GM23248 (cell line): ENCODE data around the gene FAT2. TPM values are rescaled to one million over a fixed set of nuclear protein-coding genes. Genes with fewer than 3 reads are reported as not detected.

Experiments
- DNase-seq: peaks from one replicate; pipeline ENCODE4 v3.0.0-alpha.2; 2015
- H2AFZ ChIP-seq: fragments of 200-600 bp; sonication (generic); 2 replicates; pipeline ENCODE4 v1.6.1; 2016; ENCODE audit warnings: antibody characterized with exemption
- H3F3A ChIP-seq: fragments of 200-600 bp; sonication (generic); 2 replicates; pipeline ENCODE4 v1.6.1; 2016; ENCODE audit warnings: mild to moderate bottlenecking, antibody characterized with exemption, mixed run types; ENCODE audit not compliant: insufficient read depth
- H3K27ac ChIP-seq: fragments of 200-600 bp; sonication (generic); 2 replicates; pipeline ENCODE4 v1.5.1; 2016; ENCODE audit warnings: mild to moderate bottlenecking
- H3K27me3 ChIP-seq: fragments of 200-600 bp; sonication (generic); replicated peaks from 2 replicates; pipeline ENCODE4 v1.6.1; 2016; ENCODE audit warnings: mild to moderate bottlenecking; ENCODE audit not compliant: insufficient read depth
- H3K36me3 ChIP-seq: fragments of 200-600 bp; sonication (generic); 2 replicates; pipeline ENCODE4 v1.6.1; 2016; ENCODE audit warnings: low read depth, mild to moderate bottlenecking
- H3K4me1 ChIP-seq: fragments of 200-600 bp; sonication (generic); 2 replicates; pipeline ENCODE4 v1.6.1; 2016; ENCODE audit warnings: mild to moderate bottlenecking; ENCODE audit not compliant: insufficient read depth
- H3K4me2 ChIP-seq: fragments of 200-600 bp; sonication (generic); one replicate; pipeline ENCODE4 v1.6.1; 2016; ENCODE audit warnings: mild to moderate bottlenecking; ENCODE audit not compliant: unreplicated experiment
- H3K4me3 ChIP-seq: fragments of 200-600 bp; sonication (generic); 2 replicates; pipeline ENCODE4 v1.5.1; 2016; ENCODE audit warnings: mild to moderate bottlenecking
- H3K79me2 ChIP-seq: fragments of 200-600 bp; sonication (generic); 2 replicates; pipeline ENCODE4 v1.6.1; 2016; ENCODE audit warnings: mild to moderate bottlenecking; ENCODE audit not compliant: insufficient read depth
- H3K9ac ChIP-seq: fragments of 200-600 bp; sonication (generic); 2 replicates; pipeline ENCODE4 v1.6.1; 2016; ENCODE audit warnings: mild to moderate bottlenecking
- H3K9me2 ChIP-seq: fragments of 200-600 bp; sonication (generic); 2 replicates; pipeline ENCODE4 v1.6.1; 2016; ENCODE audit warnings: mixed run types, mild to moderate bottlenecking, moderate library complexity; ENCODE audit not compliant: insufficient read depth
- H3K9me3 ChIP-seq: fragments of 200-600 bp; sonication (generic); one replicate; pipeline ENCODE4 v1.6.1; 2017; ENCODE audit warnings: low read depth
- H4K20me1 ChIP-seq: fragments of 200-600 bp; sonication (generic); 2 replicates; pipeline ENCODE4 v1.6.0; 2016; ENCODE audit not compliant: insufficient read depth
- EZH2 ChIP-seq: fragments of 200-600 bp; sonication (generic); IDR thresholded peaks from 2 replicates; pipeline ENCODE4 v1.6.1; 2018; ENCODE audit warnings: antibody characterized with exemption, mild to moderate bottlenecking; ENCODE audit not compliant: insufficient read depth, poor library complexity, severe bottlenecking
- EZH2phosphoT487 ChIP-seq: fragments of 200-600 bp; sonication (generic); IDR thresholded peaks from 2 replicates; pipeline ENCODE4 v1.6.1; 2018; ENCODE audit warnings: antibody characterized with exemption, moderate library complexity, mild to moderate bottlenecking, low read depth; ENCODE audit not compliant: insufficient read depth
- WGBS, 2 experiments: methylation state at CpG; one replicate each; pipeline ENCODE4 v1.1.6; 2015 to 2017; ENCODE audit warnings: low lambda C conversion rate in 2 of 2, low coverage in 1 of 2; ENCODE audit errors: missing lambda C conversion rate in 2 of 2; 5-methylcytosine and 5-hydroxymethylcytosine counted together
- in situ Hi-C: fragments of 300-500 bp; cut with MboI; formaldehyde crosslinking; loops from 2 replicates; pipeline ENCODE4 v1.15.0; 2020
- polyA plus RNA-seq: library from polyadenylated mRNA; unstranded; fragments of >200 nt; fragmentation: Nextera tagmentation; extraction: Ambion mirVana; gene quantifications from 2 replicates; pipeline ENCODE4 v1.2.1, GENCODE V29; 2016
- total RNA-seq: library from RNA; depleted of rRNA; stranded (reverse); fragments of >200 nt; shearing (Covaris generic); gene quantifications from 2 replicates; pipeline ENCODE4 v1.2.3, GENCODE V29; 2014

Gene FAT2
- total and polyA plus RNA-seq, 2 experiments from 2014 or later, result not detected

DNA sequence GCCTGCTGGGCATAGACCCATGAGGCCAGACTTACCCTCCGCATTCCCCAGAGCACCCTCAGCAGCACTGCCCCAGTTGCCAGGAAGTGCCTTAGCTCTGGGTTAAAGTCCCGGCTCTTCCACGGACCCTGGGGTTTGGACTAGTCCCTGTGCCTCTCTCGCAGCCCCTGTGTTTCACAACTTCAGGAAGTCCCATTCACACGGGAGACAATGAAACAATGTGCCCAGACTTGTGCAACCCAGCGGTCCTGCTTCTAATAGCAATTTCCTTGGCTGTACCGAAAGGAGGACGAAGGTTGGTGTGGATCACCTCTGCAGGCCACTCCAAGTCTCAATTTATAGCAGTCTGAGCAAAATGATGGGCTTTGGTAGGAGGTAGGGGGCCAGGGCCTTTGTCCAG is 41.8 kb upstream of the FAT2 start:
- DNase-seq, result no peak
- no peaks in the 10 kb centered on the region for H3K79me2 ChIP-seq
- H3K4me2 ChIP-seq, result no peak overlapping the region
- no peak overlapping the region for H3K27ac ChIP-seq
- peaks cover 19% of the 10 kb centered on the region for H3K27me3 ChIP-seq
- no peaks in the 10 kb centered on the region for H3K9me3 ChIP-seq
- H3K4me1 ChIP-seq, result peaks cover 11% of the 10 kb centered on the region; the same call in 1 of the 2 replicates
- H3K4me3 ChIP-seq, result no peak overlapping the region
- no peaks in the 10 kb centered on the region; the same call in 1 of the 2 replicates for H3F3A ChIP-seq
- no peak overlapping the region for H2AFZ ChIP-seq
- H3K9ac ChIP-seq, result no peak overlapping the region
- no peaks in the 10 kb centered on the region for H3K9me2 ChIP-seq
- no peaks in the 10 kb centered on the region for H3K36me3 ChIP-seq
- H4K20me1 ChIP-seq, result no peaks in the 10 kb centered on the region
- in situ Hi-C loops, result loop anchor here (25.0 kb wide), 1 partner anchor 854 kb away; no protein-coding TSS in a partner anchor
- 76 to 80% methylated on average over 8 of the region's 8 CpGs for WGBS, 2 experiments
- TF ChIP-seq EZH2phosphoT487, result no peak
- TF ChIP-seq EZH2, result no peak

DNA sequence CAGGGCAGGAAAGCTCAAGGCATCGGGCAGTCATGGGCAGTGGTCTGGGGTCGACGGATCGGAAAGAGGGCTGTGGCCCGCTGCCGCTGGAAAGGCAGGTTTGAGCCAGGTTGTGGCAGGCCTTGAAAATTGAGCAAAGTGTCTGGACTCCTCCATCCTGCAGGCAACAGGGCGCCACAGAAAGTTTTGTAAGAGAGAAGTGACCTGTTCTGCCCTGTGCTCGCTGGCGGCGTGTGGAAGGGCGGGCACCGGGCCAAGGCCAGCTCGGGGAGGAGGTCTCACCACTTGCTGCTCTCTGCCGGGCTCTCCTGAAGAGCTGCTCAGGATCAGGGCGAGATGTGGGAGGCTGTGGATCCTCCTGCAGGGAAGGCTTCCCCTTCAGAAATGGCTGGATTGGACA is 41.4 kb upstream of the FAT2 start:
- Histone ChIP-seq H3K79me2 (no peaks in the 10 kb centered on the region), H3K9ac (no peak overlapping the region), H2AFZ (no peak overlapping the region), H3K4me2 (no peak overlapping the region), H3K4me3 (no peak overlapping the region), H3K36me3 (no peaks in the 10 kb centered on the region), H3K27me3 (peaks cover 15% of the 10 kb centered on the region), H3K9me3 (no peaks in the 10 kb centered on the region), H3K4me1 (peaks cover 15% of the 10 kb centered on the region; the same call in 1 of the 2 replicates), H4K20me1 (no peaks in the 10 kb centered on the region), H3K9me2 (no peaks in the 10 kb centered on the region), H3F3A (no peaks in the 10 kb centered on the region; the same call in 1 of the 2 replicates), H3K27ac (no peak overlapping the region)
- WGBS, 2 experiments, result 74 to 78% methylated on average over 15 of the region's 15 CpGs
- TF ChIP-seq EZH2 (no peak), EZH2phosphoT487 (no peak)
- DNase-seq, result no peak
- in situ Hi-C loops, result loop anchor here (25.0 kb wide), 1 partner anchor 855 kb away; no protein-coding TSS in a partner anchor

- Histone ChIP-seq H3K27ac (no peak overlapping the region), H3F3A (no peaks in the 10 kb centered on the region; the same call in 1 of the 2 replicates), H3K4me2 (no peak overlapping the region), H3K4me3 (no peak overlapping the region), H3K4me1 (peaks cover 16% of the 10 kb centered on the region; the same call in 1 of the 2 replicates), H3K9me3 (no peaks in the 10 kb centered on the region), H3K27me3 (peaks cover 14% of the 10 kb centered on the region), H2AFZ (no peak overlapping the region), H3K36me3 (no peaks in the 10 kb centered on the region), H4K20me1 (no peaks in the 10 kb centered on the region), H3K9me2 (no peaks in the 10 kb centered on the region), H3K79me2 (no peaks in the 10 kb centered on the region), H3K9ac (no peak overlapping the region)
- in situ Hi-C loops, result loop anchor here (25.0 kb wide), 1 partner anchor 855 kb away; no protein-coding TSS in a partner anchor
- DNase-seq, result no peak
- 91 to 92% methylated on average over 5 of the region's 5 CpGs for WGBS, 2 experiments
- TF ChIP-seq EZH2phosphoT487 (no peak), EZH2 (no peak)
Observed at GRCh38 chr5:151631941-151632340, 40.8 kb upstream of the FAT2 start.

GRCh38 chr5:151630088-151630487 is 39.0 kb upstream of the FAT2 start:
- Histone ChIP-seq H3K9me3 (no peaks in the 10 kb centered on the region), H3K27ac (no peak overlapping the region), H2AFZ (no peak overlapping the region), H3K4me1 (peaks cover 16% of the 10 kb centered on the region; the same call in 1 of the 2 replicates), H3F3A (no peaks in the 10 kb centered on the region; the same call in 1 of the 2 replicates), H3K9ac (no peak overlapping the region), H4K20me1 (no peaks in the 10 kb centered on the region), H3K79me2 (no peaks in the 10 kb centered on the region), H3K36me3 (no peaks in the 10 kb centered on the region), H3K4me3 (no peak overlapping the region), H3K27me3 (peaks cover 16% of the 10 kb centered on the region), H3K4me2 (no peak overlapping the region), H3K9me2 (no peaks in the 10 kb centered on the region)
- TF ChIP-seq EZH2 (no peak), EZH2phosphoT487 (no peak)
- no peak for DNase-seq
- in situ Hi-C loops, result loop anchor here (25.0 kb wide), 1 partner anchor 857 kb away; no protein-coding TSS in a partner anchor
